Measurements from ENCODE around the gene GRN. TPM values are rescaled to one million over a fixed set of nuclear protein-coding genes. Genes with fewer than 3 reads are reported as not detected.
A peak's percentile ranks its signal among the peaks of the same experiment; 100 is the strongest.

GRN gene
- total RNA-seq, 1 experiment from 2014 or later = 127 TPM

GRCh38 chr17:44315760-44316731 lies 29.1 kb upstream of the GRN start:
- no peak for TF ChIP-seq CTCF (conservative IDR thresholded peaks at IDR 0.05)
- Histone ChIP-seq H3K4ac (ENCODE audit: low read depth, low read length) (no peak overlapping the region), H4K91ac (ENCODE audit: insufficient read length, low read depth, low read length) (no peak overlapping the region), H3K27ac (ENCODE audit: insufficient read length, low read depth, low read length) (no peak overlapping the region), H3K14ac (ENCODE audit: insufficient read depth, low read length) (no peak overlapping the region), H3K4me2 (ENCODE audit: insufficient read depth, insufficient read length, low read length) (peak overlapping the region; percentile 73), H3K79me2 (ENCODE audit: insufficient read depth, low read length) (no peaks in the 10 kb centered on the region), H4K5ac (ENCODE audit: insufficient read length, low read depth, low read length) (no peak overlapping the region), H4K8ac (replicated peaks; ENCODE audit: insufficient read length, low read depth, low read length) (no peak overlapping the region), H3T11ph (ENCODE audit: low read length) (no peak overlapping the region), H2AK5ac (ENCODE audit: insufficient read length, low read length) (no peak overlapping the region), H2BK12ac (ENCODE audit: insufficient read length, low read depth, low read length) (no peak overlapping the region), H2BK15ac (ENCODE audit: low read depth, low read length) (no peak overlapping the region), H2BK20ac (ENCODE audit: low read depth, low read length, poor library complexity, severe bottlenecking) (no peak overlapping the region), H2BK120ac (ENCODE audit: low read depth, low read length, poor library complexity, severe bottlenecking) (no peak overlapping the region), H3K9me3 (ENCODE audit: control insufficient read depth, low read depth, low read length) (no peaks in the 10 kb centered on the region), H3K23me2 (ENCODE audit: insufficient read length, low read depth, low read length, poor library complexity, severe bottlenecking) (peaks cover 19% of the 10 kb centered on the region), H3K27me3 (ENCODE audit: insufficient read depth, low read length) (peaks cover 8% of the 10 kb centered on the region; the same call in 1 of the 2 replicates), H3K56ac (ENCODE audit: insufficient read length, low read depth, low read length) (no peak overlapping the region), H3K4me1 (ENCODE audit: insufficient read depth, low read length) (no peaks in the 10 kb centered on the region; the same call in 1 of the 2 replicates), H3K79me1 (ENCODE audit: insufficient read depth, low read depth, low read length, poor library complexity, severe bottlenecking) (no peaks in the 10 kb centered on the region), H4K20me1 (ENCODE audit: control insufficient read depth, insufficient read depth, insufficient read length) (peaks cover 2% of the 10 kb centered on the region), H3K23ac (ENCODE audit: insufficient read length, low read depth, low read length) (no peak overlapping the region), H2AFZ (ENCODE audit: low read length) (no peak overlapping the region), H2BK5ac (ENCODE audit: insufficient read length, low read length) (no peak overlapping the region), H3K18ac (ENCODE audit: insufficient read length, low read depth, low read length) (no peak overlapping the region), H3K9ac (ENCODE audit: extremely low read depth, insufficient read length, low read length) (no peak overlapping the region)
- no CpG with 5 or more reads among the region's 38 CpGs for WGBS (ENCODE audit: extremely low coverage, insufficient read length, low lambda C conversion rate)
- Mint-ChIP-seq H3K4me1 (peaks cover 21 to 28% of the 10 kb centered on the region in 2 experiments), H3K9me3 (no peaks in the 10 kb centered on the region), H3K4me3 (peak overlapping the region; percentile 63 to 79), H3K36me3 (ENCODE audit: insufficient read depth in 1 of 3, low read depth in 3 of 3) (peaks cover 6 to 27% (median 15%) of the 10 kb centered on the region in 3 experiments; a peak in 6 of 7 replicates), H3K27me3 (ENCODE audit: low read depth) (peaks cover 38% of the 10 kb centered on the region), H3K27ac (peak overlapping the region in 2 of 3 experiments; percentile 4 to 8; a peak in 3 of 7 replicates)
- DNase-seq = peak; percentile 98

Data from H9 (cell line).